ENCODE results near the gene MT1M. TPM values are rescaled to one million over a fixed set of nuclear protein-coding genes. Genes with fewer than 3 reads are reported as not detected.
"Not testable (repeated sequence)": the region's sequence is repeated elsewhere in the genome, so short reads cannot be mapped to it uniquely, and the experiment has no call there.

Gene MT1M
- total RNA-seq, 1 experiment from 2014 or later, result 0.80 TPM

DNA sequence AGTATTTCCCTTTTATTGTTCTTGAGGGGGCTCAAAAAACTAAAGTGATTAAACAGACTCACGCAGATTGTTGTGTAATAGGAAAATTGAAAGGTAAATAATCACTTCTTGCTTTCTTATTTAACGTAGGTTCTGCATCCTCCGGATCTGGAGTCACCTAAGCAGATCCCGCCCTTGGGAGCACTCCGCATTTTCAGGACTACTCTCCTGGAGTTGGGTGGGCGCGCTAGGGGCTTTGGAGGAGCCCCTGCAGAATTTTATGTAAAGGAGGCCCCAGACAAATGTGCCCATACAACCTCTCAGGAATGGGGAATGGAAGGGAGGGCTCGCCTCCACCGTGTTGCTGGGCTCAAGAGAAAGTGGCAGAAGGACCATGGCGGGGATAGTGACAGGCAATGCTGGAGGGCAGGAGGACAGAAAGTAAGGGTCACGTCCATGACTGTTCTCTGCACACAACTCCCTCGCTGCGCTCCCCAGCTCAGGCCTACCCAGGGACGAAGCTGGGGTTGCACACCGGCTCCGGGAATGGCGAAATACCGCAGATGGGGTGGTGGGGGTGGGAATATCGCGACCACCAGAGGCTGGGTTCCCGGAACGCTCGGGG, 15.7 kb upstream of the MT1M start:
- H3K36me3 ChIP-seq (replicated peaks; ENCODE audit: control insufficient read depth, insufficient read depth, low read length), result no peaks in the 10 kb centered on the region
- DNase-seq, result no peak
- peak overlapping the region; percentile 53 for H3K4me3 ChIP-seq (ENCODE audit: insufficient read depth, low read depth, low read length)
- peaks cover 50% of the 10 kb centered on the region for H3K27me3 ChIP-seq (ENCODE audit: control insufficient read depth, insufficient read depth, low read length)

DNA sequence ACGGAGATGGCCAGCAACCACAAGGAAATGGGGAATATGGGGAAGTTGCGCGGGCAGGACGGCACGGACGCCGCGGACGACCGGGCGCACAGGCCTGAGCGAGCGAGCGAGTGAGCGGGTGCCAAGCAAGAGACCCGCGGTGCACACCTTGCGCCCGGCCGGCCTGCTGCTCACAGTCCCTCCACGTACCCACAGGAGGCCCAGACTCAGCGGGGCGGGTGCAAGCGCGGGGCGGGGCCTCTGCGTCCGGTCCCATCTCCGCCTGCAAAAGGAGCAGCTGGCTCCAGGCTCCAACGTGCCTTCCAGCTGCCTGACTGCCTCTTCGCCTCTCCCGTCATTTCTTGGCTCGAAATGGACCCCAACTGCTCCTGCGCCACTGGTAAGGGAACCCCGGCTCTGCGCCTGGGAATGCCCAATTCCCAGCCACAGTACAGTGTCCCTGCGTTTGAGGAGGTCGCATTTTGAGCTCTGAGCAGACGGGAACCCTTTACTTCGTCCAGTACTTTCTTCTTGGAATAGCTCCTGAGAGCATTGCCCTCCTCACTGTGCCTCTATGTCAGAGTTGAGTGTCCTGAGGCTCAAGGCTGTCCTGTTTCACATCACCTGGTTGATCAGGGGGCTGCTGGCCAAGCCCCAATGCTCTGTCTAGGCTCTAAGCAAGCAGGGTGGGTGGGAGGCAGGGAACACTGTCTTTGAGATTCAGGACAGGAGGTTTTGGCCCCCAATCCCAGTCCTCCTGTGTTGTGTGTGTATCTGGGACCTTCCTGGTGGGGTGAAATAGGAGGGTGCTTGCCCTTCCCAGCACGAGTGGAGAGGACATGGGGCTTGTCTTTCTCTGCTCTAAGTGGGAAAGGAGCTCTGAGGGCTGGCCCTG, 15.0 kb upstream of the MT1M start:
- Histone ChIP-seq H3K27me3 (ENCODE audit: control insufficient read depth, insufficient read depth, low read length) (peaks cover 50% of the 10 kb centered on the region), H3K36me3 (replicated peaks; ENCODE audit: control insufficient read depth, insufficient read depth, low read length) (no peaks in the 10 kb centered on the region), H3K4me3 (ENCODE audit: insufficient read depth, low read depth, low read length) (peak overlapping the region; percentile 53)
- DNase-seq, result peak; percentile 74

DNA sequence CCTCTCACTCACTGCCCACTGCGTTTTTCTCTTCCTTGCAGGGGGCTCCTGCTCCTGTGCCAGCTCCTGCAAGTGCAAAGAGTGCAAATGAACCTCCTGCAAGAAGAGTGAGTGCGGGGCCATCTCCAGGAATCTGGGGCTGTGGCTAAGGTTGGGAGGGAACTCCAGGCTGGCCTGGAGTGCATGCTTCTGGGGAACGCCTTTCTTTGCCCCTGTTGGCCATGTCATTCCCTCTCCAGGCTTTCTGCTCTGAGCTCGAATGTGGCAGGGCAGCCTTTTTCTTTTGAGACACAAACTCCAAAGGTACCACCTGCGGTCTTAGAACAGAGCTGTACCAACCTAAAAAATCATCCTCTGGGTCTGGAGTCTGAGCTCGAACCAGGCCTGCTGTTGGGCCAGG, 14.3 kb upstream of the MT1M start:
- no peak for DNase-seq
- H3K4me3 ChIP-seq (ENCODE audit: insufficient read depth, low read depth, low read length), result no peak overlapping the region
- no peaks in the 10 kb centered on the region for H3K36me3 ChIP-seq (replicated peaks; ENCODE audit: control insufficient read depth, insufficient read depth, low read length)
- peaks cover 54% of the 10 kb centered on the region for H3K27me3 ChIP-seq (ENCODE audit: control insufficient read depth, insufficient read depth, low read length)

DNA sequence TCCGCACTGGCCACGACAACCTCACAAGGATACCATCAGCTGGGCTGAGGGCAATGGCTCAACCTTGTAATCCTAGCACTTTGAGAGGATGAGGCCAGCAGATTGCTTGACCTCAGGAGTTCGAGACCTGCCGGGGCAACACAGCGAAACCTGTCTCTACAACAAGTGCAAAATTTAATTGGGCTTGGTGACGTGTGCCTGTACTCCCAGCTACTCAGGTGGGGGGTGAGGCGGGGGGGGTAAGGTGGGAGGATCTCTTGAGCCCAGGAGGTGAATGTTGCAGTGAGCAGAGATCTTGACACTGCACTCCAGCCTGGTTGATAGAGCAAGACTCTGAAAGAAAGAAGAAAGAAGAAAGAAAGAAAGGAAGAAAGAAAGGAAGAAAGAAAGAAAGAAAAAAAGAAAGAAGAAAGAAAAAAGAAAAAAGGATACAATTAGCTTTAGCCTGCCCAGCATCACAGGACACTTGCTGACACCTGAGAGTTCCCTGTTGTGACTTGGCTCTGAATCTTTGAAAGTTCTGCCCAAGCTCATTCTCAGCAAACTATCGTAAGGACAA, 12.0 kb upstream of the MT1M start:
- H3K4me3 ChIP-seq (ENCODE audit: insufficient read depth, low read depth, low read length), result no peak overlapping the region
- peaks cover 67% of the 10 kb centered on the region for H3K27me3 ChIP-seq (ENCODE audit: control insufficient read depth, insufficient read depth, low read length)

DNA sequence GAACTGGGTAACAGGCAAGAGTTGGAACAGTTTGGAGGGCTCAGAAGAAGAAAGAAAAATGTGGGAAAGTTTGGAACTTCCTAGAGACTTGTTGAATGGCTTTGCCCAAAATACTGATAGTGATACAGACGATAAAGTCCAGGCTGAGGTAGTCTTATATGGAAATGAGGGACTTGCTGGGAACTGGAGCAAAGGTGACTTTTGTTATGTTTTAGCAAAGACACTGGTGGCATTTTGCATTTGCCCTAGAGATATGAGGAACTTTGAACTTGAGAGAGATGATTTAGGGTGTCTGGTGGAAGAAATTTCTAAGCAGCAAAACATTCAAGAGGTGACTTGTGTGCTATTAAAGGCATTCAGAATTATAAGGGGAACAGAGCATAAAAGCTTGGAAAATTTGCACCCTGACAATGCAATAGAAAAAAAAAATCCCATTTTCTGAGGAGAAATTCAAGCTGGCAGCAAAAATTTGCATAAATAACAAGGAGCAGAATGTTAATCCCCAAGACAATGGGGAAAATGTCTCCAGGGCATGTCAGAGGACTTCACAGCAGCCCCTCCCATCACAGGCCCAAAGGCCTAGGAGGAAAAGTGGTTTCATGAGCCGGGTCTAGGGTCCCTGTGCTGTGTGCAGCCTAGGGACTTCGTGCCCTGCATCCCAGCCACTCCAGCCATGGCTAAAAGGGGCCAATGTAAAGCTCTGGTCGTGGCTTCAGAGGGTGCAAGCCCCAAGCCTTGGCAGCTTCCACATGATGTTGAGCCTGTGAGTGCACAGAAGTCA, 10.6 kb upstream of the MT1M start:
- DNase-seq; H3K36me3 ChIP-seq (replicated peaks; ENCODE audit: control insufficient read depth, insufficient read depth, low read length); H3K4me3 ChIP-seq (ENCODE audit: insufficient read depth, low read depth, low read length): not testable (repeated sequence)
- peaks cover 72% of the 10 kb centered on the region for H3K27me3 ChIP-seq (ENCODE audit: control insufficient read depth, insufficient read depth, low read length)

More for the DNA sequence above, 12.0 kb upstream of the MT1M start:
- DNase-seq, result no peak
- no peaks in the 10 kb centered on the region for H3K36me3 ChIP-seq (replicated peaks; ENCODE audit: control insufficient read depth, insufficient read depth, low read length)

DNA sequence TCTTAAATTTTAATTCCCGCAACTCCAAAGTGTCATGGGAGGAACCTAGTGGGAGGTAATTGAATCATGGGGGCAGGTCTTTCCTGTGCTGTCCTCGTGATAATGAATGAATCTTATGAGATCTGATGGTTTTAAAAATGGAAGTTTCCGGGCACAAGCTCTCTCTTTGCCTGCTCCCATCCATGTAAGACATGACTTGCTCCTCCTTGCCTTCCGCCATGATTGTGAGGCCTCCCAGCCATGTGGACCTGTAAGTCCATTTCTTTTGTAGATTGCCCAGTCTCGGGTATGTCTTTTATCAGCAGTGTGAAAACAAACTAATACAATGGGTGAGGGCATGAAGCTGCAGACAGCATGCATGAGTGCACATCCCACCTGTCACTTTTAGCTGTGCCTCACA, 9.3 kb upstream of the MT1M start:
- H3K27me3 ChIP-seq (ENCODE audit: control insufficient read depth, insufficient read depth, low read length), result peaks cover 67% of the 10 kb centered on the region
- H3K4me3 ChIP-seq (ENCODE audit: insufficient read depth, low read depth, low read length); DNase-seq; H3K36me3 ChIP-seq (replicated peaks; ENCODE audit: control insufficient read depth, insufficient read depth, low read length): not testable (repeated sequence)

DNA sequence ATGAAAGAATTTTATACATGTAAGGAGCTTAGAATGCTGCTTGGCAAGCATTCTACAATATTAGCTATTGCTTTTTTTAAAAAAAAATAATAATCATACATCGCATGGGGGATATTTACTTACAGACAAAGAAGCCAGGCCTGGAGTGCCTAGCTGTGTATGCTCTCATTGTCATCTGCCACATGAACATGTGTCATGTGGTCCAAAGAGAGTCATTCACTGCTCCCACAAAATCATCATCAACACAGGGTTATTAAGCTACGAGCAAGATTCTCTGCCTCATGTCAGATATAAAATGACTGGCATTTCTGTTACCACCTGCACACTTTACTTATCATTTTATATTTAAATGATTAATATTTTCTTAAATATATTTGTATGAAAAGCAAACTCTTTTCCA, 8.8 kb upstream of the MT1M start:
- no peak for DNase-seq
- Histone ChIP-seq H3K27me3 (ENCODE audit: control insufficient read depth, insufficient read depth, low read length) (peaks cover 67% of the 10 kb centered on the region), H3K36me3 (replicated peaks; ENCODE audit: control insufficient read depth, insufficient read depth, low read length) (no peaks in the 10 kb centered on the region), H3K4me3 (ENCODE audit: insufficient read depth, low read depth, low read length) (no peak overlapping the region)

DNA sequence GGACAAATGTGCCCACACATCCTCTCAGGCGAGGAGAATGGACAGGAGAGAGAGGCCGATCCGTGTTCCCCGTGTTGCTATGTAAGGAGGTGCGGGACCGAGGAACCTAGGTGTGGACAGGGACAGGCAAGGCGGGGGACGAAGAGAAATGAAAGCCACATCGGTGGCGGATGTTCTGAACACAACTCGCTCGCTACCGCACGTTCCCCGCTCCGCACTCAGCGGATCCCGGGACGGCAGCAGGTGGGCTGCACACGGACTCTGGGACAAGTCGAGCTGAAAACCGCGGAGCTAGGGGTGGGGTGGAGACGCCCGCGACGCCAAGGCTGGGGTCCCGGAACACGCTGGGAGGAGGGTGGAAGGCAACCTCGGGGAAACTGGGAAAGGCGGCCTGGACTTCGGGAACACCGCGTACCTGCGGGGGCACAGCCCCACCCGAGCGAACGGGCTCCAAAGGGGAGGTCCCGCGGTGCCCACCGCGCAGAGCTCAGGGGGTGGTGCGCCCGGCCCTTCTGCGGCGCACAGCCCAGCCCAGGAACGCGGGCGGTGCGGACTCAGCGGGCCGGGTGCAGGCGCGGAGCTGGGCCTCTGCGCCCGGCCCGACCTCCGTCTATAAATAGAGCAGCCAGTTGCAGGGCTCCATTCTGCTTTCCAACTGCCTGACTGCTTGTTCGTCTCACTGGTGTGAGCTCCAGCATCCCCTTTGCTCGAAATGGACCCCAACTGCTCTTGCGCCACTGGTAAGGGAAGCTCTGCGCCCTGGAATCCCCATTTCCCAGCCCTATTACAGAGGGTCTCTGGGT, 7.1 kb upstream of the MT1M start, which contains the start of gene MT1E:
Gene MT1E (plus strand): TSS at position 642 of the 803 bp plus-strand sequence. CDS start 71 bp downstream, at position 713.
- no peaks in the 10 kb centered on the region for H3K36me3 ChIP-seq (replicated peaks; ENCODE audit: control insufficient read depth, insufficient read depth, low read length)
- H3K4me3 ChIP-seq (ENCODE audit: insufficient read depth, low read depth, low read length), result peak within 1 kb of the TSS; percentile 48
- H3K27me3 ChIP-seq (ENCODE audit: control insufficient read depth, insufficient read depth, low read length), result peaks cover 70% of the 10 kb centered on the region
- peak; percentile 85 for DNase-seq

DNA sequence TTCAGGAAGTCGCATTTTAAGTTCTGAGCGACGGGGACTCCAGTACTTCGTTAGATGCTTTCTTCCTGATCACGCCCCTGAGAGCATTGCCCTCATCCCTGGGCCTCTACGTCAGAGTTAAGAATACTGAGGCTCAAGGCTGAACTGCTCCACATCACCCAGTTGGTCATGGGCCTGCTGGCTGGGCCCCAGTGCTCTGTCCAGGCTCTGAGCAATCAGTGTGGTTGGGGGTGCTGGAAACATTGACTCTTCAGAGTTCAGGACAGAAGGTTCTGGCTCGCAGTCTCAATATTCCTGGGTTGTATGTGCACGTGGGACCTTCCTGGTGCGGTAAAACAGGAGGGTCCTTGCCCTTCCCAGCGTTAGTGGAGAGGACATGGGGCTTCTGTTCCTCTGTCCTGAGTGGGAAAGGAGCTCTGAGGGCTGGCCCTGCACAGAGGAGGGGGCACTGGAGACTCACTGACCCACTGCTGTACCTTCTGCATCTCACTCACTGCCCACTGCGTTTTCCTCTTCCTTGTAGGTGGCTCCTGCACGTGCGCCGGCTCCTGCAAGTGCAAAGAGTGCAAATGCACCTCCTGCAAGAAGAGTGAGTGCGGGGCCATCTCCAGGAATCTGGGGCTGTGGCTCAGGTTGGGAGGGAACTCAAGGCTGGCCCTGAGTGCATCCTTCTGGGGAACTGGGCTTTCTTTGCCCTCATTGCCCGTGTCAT, 6.4 kb upstream of the MT1M start:
- Histone ChIP-seq H3K27me3 (ENCODE audit: control insufficient read depth, insufficient read depth, low read length) (peaks cover 77% of the 10 kb centered on the region), H3K36me3 (replicated peaks; ENCODE audit: control insufficient read depth, insufficient read depth, low read length) (no peaks in the 10 kb centered on the region), H3K4me3 (ENCODE audit: insufficient read depth, low read depth, low read length) (peak overlapping the region; percentile 48)
- DNase-seq, result no peak

DNA sequence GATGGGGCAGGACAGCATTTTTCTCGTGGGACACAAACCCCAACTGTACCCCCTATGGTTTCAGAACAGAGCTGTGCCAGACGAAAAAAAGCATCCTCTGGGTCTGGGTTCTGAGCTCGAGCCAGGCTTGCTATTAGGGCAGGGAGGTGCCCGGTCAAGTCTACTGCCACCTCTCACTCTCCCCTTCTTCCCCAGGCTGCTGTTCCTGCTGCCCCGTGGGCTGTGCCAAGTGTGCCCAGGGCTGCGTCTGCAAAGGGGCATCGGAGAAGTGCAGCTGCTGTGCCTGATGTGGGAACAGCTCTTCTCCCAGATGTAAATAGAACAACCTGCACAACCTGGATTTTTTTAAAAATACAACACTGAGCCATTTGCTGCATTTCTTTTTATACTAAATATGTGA, 5.8 kb upstream of the MT1M start:
- no peak overlapping the region for H3K4me3 ChIP-seq (ENCODE audit: insufficient read depth, low read depth, low read length)
- peaks cover 83% of the 10 kb centered on the region for H3K27me3 ChIP-seq (ENCODE audit: control insufficient read depth, insufficient read depth, low read length)
- no peak for DNase-seq
- no peaks in the 10 kb centered on the region for H3K36me3 ChIP-seq (replicated peaks; ENCODE audit: control insufficient read depth, insufficient read depth, low read length)

DNA sequence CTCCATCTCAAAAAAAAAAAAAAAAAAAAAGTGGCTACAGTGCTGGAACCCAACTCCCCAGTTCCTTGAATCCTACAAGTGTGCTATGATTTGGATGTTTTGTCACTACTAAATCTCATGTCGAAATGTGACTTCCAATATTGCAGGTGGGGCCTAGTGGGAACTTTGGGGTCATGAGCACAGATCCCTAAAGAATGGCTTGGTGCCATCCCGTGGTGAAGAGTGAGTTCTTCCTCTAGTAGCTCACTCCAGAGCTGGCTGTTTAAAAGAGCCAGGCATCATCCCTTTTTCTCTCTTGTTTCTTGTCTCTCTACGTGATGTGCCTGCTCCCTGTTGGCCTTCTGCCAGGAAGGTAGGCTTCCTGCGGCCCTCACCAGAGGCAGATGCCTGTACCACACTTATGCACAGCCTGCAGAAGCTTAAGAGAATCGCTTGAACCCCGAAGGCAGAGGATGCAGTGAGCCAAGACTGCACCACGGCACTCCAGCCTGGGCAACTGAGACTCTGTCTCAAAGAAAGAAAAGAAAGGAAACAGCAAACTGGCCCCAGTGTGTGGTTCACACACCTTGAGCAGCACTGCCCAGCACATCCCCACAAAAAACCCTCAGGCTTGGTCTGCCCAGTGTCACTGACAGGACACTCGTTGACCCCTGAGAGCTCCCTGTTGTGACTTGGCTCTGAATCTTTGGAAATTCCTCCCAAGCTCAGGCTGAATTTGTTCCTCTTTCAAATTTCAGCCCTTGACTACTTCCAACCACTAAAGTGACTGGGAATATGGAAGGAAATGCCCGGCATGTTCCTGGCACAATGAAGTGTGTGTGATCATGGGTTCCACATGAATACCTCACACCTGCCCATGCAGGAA, 3.7 kb upstream of the MT1M start:
- Histone ChIP-seq H3K36me3 (replicated peaks; ENCODE audit: control insufficient read depth, insufficient read depth, low read length) (no peaks in the 10 kb centered on the region), H3K4me3 (ENCODE audit: insufficient read depth, low read depth, low read length) (no peak overlapping the region), H3K27me3 (ENCODE audit: control insufficient read depth, insufficient read depth, low read length) (peaks cover 94% of the 10 kb centered on the region)
- no peak for DNase-seq

DNA sequence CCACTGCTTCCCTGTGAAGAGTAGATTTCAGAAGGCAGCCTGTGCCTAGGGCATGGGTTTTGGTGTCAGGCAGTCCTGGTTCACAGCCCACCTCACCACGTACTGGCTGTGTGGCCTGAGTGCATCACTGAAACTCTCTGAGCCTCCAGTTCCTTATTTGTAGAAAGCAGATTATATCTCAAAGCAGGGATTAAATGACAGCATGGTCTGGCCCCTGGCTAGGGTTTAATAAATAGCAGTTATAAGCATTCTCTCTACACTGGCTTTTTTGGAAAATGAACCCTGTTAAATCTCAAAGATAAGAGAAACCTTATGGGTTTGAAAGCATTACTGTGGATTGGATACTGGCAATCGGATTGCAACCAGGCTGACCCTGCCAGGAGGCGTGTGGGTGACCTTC, 2.9 kb upstream of the MT1M start:
- H3K27me3 ChIP-seq (ENCODE audit: control insufficient read depth, insufficient read depth, low read length), result peaks cover 95% of the 10 kb centered on the region
- no peaks in the 10 kb centered on the region for H3K36me3 ChIP-seq (replicated peaks; ENCODE audit: control insufficient read depth, insufficient read depth, low read length)
- DNase-seq, result no peak
- no peak overlapping the region for H3K4me3 ChIP-seq (ENCODE audit: insufficient read depth, low read depth, low read length)

DNA sequence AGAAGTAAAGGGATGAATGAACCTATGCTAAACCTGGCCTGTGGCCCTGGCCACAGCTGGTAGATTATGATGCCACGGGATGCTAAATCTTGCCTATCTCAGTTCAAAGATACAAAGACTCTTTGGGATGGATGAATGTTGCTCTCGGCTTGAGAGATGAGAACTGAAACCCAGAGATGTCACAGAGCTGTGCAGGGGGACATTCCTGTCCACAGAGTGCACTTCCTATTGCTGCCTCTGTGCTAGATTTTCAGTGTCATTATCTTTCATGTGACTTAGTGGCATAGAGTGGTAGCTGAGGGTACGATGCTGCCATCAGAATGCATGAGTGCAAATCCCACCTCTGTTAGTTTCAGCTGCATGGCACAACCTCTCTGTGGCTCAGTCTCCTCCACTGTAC, 2.3 kb upstream of the MT1M start:
- Histone ChIP-seq H3K4me3 (ENCODE audit: insufficient read depth, low read depth, low read length) (no peak overlapping the region), H3K27me3 (ENCODE audit: control insufficient read depth, insufficient read depth, low read length) (peaks cover 95% of the 10 kb centered on the region), H3K36me3 (replicated peaks; ENCODE audit: control insufficient read depth, insufficient read depth, low read length) (no peaks in the 10 kb centered on the region)
- DNase-seq, result no peak
